ENCODE results near the gene MAPK13.

The MAPK13 gene

GRCh38 chr6:36154286-36154685 lies 24.0 kb downstream of the MAPK13 start:
- no peak for DNase-seq (ENCODE audit: low spot score)

DNA sequence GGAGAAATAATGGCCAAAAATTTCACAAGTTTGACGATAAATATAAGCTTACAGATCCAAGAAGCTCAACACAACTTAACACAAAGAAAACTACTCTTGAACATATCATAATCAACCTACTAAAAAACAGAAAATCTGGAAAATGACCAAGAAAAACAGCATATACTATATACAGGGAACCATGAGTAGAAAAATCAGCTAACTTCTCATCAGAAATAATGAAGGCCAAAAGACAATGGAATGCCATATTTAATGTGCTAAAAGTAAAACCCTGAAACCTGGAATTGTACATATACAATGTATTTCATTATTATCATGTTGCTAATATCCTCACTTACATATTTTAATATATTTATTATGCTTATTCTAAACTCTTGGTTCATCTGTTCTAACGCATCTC lies 25.3 kb downstream of the MAPK13 start:
- DNase-seq (ENCODE audit: low spot score), result no peak

DNA sequence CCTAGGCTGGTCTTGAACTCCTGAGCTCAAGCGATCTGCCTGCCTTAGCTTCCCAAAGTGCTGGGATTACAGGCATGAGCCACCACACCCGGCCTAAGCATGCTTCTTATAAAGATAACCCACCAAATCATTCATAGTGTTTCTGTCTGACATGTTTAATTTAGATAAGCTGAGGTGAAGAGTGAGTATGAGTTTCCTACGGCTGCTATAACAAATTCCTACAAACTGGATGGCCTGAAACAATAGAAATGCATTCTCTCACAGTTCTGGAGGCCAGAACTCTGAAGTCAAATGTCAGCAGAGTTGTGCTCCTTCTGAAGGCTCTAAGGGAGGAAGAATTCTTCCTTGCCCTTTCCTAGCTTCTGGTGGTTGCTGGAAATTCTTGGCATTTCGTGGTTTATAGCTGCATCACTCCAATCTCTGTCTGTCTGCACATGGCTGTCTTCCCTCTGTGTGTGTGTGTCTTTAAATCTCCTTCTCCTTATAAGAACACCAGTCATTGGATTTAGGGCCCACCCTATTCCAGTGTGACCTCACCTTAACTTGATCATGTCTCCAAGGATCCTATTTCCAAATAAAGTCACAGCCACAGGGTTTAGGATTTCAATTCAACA lies 29.9 kb downstream of the MAPK13 start:
- DNase-seq (ENCODE audit: low spot score), result no peak

GRCh38 chr6:36169023-36170007 lies 39.0 kb downstream of the MAPK13 start:
- DNase-seq (ENCODE audit: low spot score), result no peak

GRCh38 chr6:36170704-36171103 lies 40.4 kb downstream of the MAPK13 start:
- DNase-seq (ENCODE audit: low spot score), result no peak

DNA sequence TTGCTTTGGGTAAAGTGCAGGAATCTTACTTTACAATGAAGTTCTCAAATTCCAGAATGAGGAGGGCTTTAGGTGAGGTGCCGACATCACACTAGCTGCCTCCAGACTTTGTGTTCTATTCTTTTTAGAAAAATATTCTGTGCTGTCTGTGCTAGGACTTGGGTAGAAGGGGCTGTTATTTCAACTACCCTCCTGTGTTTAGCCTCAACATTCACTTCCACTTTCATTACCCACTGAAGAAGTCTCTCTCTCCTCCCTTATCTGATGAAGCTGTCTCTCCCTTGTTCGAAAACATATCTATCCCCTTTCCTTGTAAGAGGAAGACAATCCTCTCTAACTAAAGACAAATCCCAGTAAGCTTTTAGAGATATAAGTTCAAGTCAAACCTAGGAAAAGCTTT lies 41.3 kb downstream of the MAPK13 start:
- no peak for DNase-seq (ENCODE audit: low spot score)

GRCh38 chr6:36177166-36177565 lies 46.9 kb downstream of the MAPK13 start:
- no peak for DNase-seq (ENCODE audit: low spot score)

GRCh38 chr6:36178544-36178943 lies 48.2 kb downstream of the MAPK13 start:
- DNase-seq (ENCODE audit: low spot score), result no peak

- DNase-seq (ENCODE audit: low spot score), result no peak
Observed at GRCh38 chr6:36180126-36180525, 49.8 kb downstream of the MAPK13 start.

GRCh38 chr6:36184311-36184710 lies 54.0 kb downstream of the MAPK13 start:
- DNase-seq (ENCODE audit: low spot score), result no peak

GRCh38 chr6:36186199-36186598 lies 55.9 kb downstream of the MAPK13 start:
- DNase-seq (ENCODE audit: low spot score), result no peak

GRCh38 chr6:36187446-36187845 lies 57.1 kb downstream of the MAPK13 start:
- no peak for DNase-seq (ENCODE audit: low spot score)
